Vagina (tissue), 2 donors: ENCODE data around the gene PSAP. TPM values are rescaled to one million over a fixed set of nuclear protein-coding genes. Genes with fewer than 3 reads are reported as not detected.

Experiments used
- DNase-seq, 2 donors: peaks; one replicate each; pipeline ENCODE4 v3.0.0-alpha.2; 2017; ENCODE audit errors: extremely low spot score in 2 of 2
- H3K27ac ChIP-seq: fragments of 200-600 bp; sonication (generic); one replicate; pipeline ENCODE4 v1.5.1; 2019
- H3K27me3 ChIP-seq: fragments of 200-600 bp; sonication (generic); one replicate; pipeline ENCODE4 v1.5.1; 2019
- H3K36me3 ChIP-seq, 2 donors: fragments of 200-600 bp; sonication (generic); one replicate each; pipeline ENCODE4 v1.5.1; 2017 to 2019
- H3K4me1 ChIP-seq: fragments of 200-600 bp; sonication (generic); one replicate; pipeline ENCODE4 v1.5.1; 2019
- H3K4me3 ChIP-seq, 2 donors: fragments of 200-600 bp; sonication (generic); 1 replicate in 1 of 2; 2 replicates in 1 of 2; pipeline ENCODE4 v1.5.1; 2016 to 2019
- H3K9me3 ChIP-seq: fragments of 200-600 bp; sonication (generic); one replicate; pipeline ENCODE4 v1.5.1; 2019
- POLR2A ChIP-seq, 2 donors: fragments of 450-650 bp; IDR thresholded peaks; one replicate each; pipeline ENCODE4 v1.6.1; 2017; ENCODE audit warnings: antibody characterized with exemption in 2 of 2, mild to moderate bottlenecking in 2 of 2, moderate library complexity in 2 of 2
- POLR2AphosphoS5 ChIP-seq, 2 donors: sonication (generic); formaldehyde crosslinking; IDR thresholded peaks; one replicate each; pipeline ENCODE4 v1.9.0; 2017; ENCODE audit warnings: antibody characterized with exemption in 2 of 2, mild to moderate bottlenecking in 2 of 2, low read depth in 1 of 2; ENCODE audit not compliant: insufficient read depth in 1 of 2
- intact Hi-C: fragments of 100-400 bp; cut with DNase I; formaldehyde crosslinking; loops from one replicate; pipeline ENCODE4 v1.15.1; 2023
- total RNA-seq: library from RNA; depleted of rRNA; stranded (reverse); fragments of >200 nt; gene quantifications from one replicate; pipeline ENCODE4 v1.2.3, GENCODE V29; 2016
- TF ChIP-seq, protein P1 (sequence below), 3 experiments: fragments of 450-650 bp in 2 of 3; fragments of 200-600 bp in 1 of 3; sonication (generic) in 1 of 3; IDR thresholded peaks; one replicate each; pipeline ENCODE4 v1.5.1; 2017 to 2019; ENCODE audit warnings: antibody characterized with exemption in 3 of 3, mild to moderate bottlenecking in 2 of 3, moderate library complexity in 2 of 3

The PSAP gene
- total RNA-seq, 1 donor from 2014 or later: 680 TPM

DNA sequence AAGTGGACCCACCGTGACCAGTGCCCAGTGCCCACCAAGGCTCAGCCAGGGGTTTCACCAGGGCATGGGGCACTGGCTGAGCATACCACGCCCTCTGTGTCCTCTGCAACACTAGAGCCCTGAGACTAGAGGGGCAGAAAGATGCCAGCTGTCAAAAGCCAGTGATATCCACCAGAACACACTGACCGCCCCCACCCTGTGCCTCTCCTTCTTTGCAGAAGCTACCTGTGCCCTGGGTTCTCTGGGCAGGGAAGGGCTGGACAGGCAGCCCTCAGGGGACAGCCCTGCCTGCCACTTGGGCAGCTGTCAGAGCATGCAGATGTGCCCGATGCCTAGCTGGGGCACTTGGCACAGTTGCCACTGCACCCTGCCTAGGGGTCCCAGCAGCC is 78.2 kb downstream of the PSAP start:
- TF ChIP-seq, protein P1, sequence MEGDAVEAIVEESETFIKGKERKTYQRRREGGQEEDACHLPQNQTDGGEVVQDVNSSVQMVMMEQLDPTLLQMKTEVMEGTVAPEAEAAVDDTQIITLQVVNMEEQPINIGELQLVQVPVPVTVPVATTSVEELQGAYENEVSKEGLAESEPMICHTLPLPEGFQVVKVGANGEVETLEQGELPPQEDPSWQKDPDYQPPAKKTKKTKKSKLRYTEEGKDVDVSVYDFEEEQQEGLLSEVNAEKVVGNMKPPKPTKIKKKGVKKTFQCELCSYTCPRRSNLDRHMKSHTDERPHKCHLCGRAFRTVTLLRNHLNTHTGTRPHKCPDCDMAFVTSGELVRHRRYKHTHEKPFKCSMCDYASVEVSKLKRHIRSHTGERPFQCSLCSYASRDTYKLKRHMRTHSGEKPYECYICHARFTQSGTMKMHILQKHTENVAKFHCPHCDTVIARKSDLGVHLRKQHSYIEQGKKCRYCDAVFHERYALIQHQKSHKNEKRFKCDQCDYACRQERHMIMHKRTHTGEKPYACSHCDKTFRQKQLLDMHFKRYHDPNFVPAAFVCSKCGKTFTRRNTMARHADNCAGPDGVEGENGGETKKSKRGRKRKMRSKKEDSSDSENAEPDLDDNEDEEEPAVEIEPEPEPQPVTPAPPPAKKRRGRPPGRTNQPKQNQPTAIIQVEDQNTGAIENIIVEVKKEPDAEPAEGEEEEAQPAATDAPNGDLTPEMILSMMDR (IDR thresholded peaks at IDR 0.05): no peak
- TF ChIP-seq POLR2A (IDR thresholded peaks at IDR 0.05) (no peak), POLR2AphosphoS5 (IDR thresholded peaks at IDR 0.05; ENCODE audit: insufficient read depth in 1 of 2, low read depth in 1 of 2) (no peak)
- Histone ChIP-seq H3K27ac (peak overlapping the region; percentile 99), H3K36me3 (no peaks in the 10 kb centered on the region), H3K4me1 (peaks cover 66% of the 10 kb centered on the region), H3K4me3 (peak overlapping the region; percentile 83 to 90), H3K27me3 (no peaks in the 10 kb centered on the region), H3K9me3 (no peaks in the 10 kb centered on the region)
- no peak for DNase-seq
- intact Hi-C loops: loop anchor here (5.0 kb wide), 1 partner anchor 61 kb away; no protein-coding TSS in a partner anchor

DNA sequence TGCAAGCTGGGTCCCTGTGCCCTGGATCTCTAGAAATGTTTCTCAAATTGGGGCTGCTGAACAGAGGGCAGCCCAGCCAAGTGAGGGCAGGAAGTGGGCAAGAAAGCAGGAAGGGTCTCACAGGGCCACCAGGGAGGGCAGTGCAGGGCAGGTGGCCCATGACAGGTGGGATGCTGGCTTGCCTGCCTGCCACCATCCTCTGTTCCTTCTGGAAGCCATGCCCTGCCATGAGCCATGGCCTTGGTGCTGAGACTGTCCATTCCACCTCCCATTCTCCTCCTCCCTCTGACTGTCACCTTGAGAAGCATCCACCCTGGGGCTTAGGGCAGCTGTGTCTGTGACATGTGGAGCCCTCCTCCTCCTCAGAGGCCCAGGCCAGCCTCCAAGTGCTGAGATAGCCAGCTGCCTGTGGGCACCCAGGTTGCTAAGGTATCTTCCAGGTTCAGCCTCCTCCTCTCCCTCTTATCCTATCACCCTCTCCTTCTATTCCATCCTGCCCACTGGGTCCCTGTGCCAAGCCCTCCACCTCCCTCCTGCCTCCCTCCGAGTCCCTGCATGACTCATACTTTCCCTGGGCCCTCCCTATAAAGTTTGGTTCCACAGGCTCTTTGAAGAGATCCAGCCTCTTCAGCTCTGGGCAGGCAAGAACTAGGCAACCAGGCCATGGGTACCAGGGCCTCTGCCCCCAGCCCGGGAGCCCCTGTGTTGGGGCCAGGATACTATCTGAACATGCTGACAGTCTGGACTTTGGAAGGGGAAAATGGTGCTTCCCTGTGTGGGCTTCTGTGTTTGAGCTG is 79.0 kb downstream of the PSAP start:
- H3K4me1 ChIP-seq: peaks cover 74% of the 10 kb centered on the region
- intact Hi-C loops: loop anchor here (5.0 kb wide), 1 partner anchor 60 kb away; no protein-coding TSS in a partner anchor
- DNase-seq: no peak

DNA sequence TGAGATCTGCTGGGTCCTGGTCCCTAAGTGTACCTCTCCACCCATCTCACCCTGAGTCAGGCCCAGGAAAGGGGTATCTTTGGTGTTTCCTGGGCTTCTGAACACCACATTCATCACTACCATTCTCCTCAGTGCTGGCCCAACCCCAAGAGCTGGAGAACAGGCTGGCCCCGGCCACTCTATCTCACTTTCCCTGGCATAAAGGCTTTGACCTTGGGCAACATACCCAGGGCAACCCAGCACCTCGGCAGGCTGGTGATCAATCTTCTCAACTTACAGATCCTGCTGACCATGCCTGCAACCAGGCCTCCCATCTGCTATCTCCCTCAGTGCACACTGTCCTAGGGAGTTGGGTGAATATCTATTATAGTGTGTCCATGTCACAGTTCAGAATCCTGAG is 79.8 kb downstream of the PSAP start:
- no peaks in the 10 kb centered on the region for H3K27me3 ChIP-seq
- DNase-seq: no peak
- peaks cover 82% of the 10 kb centered on the region for H3K4me1 ChIP-seq
- peak overlapping the region; percentile 99 for H3K27ac ChIP-seq
- no peaks in the 10 kb centered on the region for H3K36me3 ChIP-seq
- no peaks in the 10 kb centered on the region for H3K9me3 ChIP-seq
- TF ChIP-seq POLR2AphosphoS5 (IDR thresholded peaks at IDR 0.05; ENCODE audit: insufficient read depth in 1 of 2, low read depth in 1 of 2) (no peak), POLR2A (IDR thresholded peaks at IDR 0.05) (no peak)
- TF ChIP-seq, protein P1 (IDR thresholded peaks at IDR 0.05): no peak
- peak overlapping the region; percentile 83 to 90 for H3K4me3 ChIP-seq
- intact Hi-C loops: loop anchor here (5.0 kb wide), 1 partner anchor 59 kb away; no protein-coding TSS in a partner anchor

More for the DNA sequence above, 79.0 kb downstream of the PSAP start:
- TF ChIP-seq POLR2AphosphoS5 (IDR thresholded peaks at IDR 0.05; ENCODE audit: insufficient read depth in 1 of 2, low read depth in 1 of 2) (peak; percentile 85 to 87), POLR2A (IDR thresholded peaks at IDR 0.05) (peak in 1 of 2 donors; percentile 67)
- TF ChIP-seq, protein P1 (IDR thresholded peaks at IDR 0.05): no peak
- no peaks in the 10 kb centered on the region for H3K9me3 ChIP-seq
- peak overlapping the region; percentile 83 to 90 for H3K4me3 ChIP-seq
- H3K27ac ChIP-seq: peak overlapping the region; percentile 99
- no peaks in the 10 kb centered on the region for H3K27me3 ChIP-seq
- no peaks in the 10 kb centered on the region for H3K36me3 ChIP-seq

DNA sequence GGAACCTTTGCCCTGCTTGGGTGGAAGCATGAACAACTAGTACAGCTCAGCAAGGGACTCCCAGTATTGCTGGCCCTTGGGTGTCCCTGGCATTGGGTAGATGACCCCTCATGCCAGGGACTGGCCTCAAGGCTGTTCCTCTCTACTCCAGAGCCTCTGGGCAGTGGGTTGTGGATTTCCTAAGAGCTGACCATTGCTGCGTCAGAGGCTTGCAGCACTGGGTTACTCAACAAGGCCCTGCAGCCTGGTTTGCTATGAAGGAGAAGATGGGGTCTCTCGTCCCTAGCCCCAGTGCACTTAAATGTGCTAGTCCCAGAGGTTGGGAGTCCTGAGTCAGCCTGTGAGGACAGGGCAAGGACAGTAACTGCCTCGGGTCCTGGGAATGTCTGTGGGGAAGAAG is 80.3 kb downstream of the PSAP start:
- TF ChIP-seq, protein P1 (IDR thresholded peaks at IDR 0.05): no peak
- TF ChIP-seq POLR2AphosphoS5 (IDR thresholded peaks at IDR 0.05; ENCODE audit: insufficient read depth in 1 of 2, low read depth in 1 of 2): no peak
- no peak for TF ChIP-seq POLR2A (IDR thresholded peaks at IDR 0.05)
- Histone ChIP-seq H3K27ac (peak overlapping the region; percentile 99), H3K27me3 (no peaks in the 10 kb centered on the region), H3K36me3 (no peaks in the 10 kb centered on the region), H3K4me3 (peak overlapping the region; percentile 83 to 90), H3K4me1 (peaks cover 86% of the 10 kb centered on the region), H3K9me3 (no peaks in the 10 kb centered on the region)
- DNase-seq: no peak
- intact Hi-C loops: loop anchor here (5.0 kb wide), 1 partner anchor 58 kb away; no protein-coding TSS in a partner anchor

DNA sequence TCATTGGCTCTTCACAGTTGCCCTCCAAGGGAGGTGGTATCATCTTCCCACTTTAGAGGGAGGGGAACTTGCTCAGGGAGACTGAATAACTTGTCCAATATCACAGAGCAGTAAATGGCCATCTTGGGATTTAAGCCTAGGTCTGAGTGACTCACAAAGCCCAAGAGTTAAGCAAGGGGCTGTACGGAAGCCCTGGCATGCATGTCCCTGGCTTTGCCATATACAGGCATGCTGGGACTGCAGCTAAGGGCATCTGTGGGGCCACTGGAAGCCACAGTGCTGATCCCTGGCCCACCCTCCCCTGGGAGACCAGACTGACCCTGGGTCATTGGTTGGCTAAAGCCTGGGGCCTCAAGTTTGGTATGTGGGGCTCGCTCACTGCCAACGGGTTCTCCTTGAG is 80.8 kb downstream of the PSAP start:
- Histone ChIP-seq H3K27me3 (no peaks in the 10 kb centered on the region), H3K9me3 (no peaks in the 10 kb centered on the region), H3K27ac (peak overlapping the region; percentile 99), H3K36me3 (no peaks in the 10 kb centered on the region), H3K4me1 (peaks cover 91% of the 10 kb centered on the region), H3K4me3 (peak overlapping the region; percentile 83 to 90)
- TF ChIP-seq POLR2AphosphoS5 (IDR thresholded peaks at IDR 0.05; ENCODE audit: insufficient read depth in 1 of 2, low read depth in 1 of 2) (no peak), POLR2A (IDR thresholded peaks at IDR 0.05) (no peak)
- TF ChIP-seq, protein P1 (IDR thresholded peaks at IDR 0.05): no peak
- no peak for DNase-seq
- intact Hi-C loops: loop anchor here (5.0 kb wide), 1 partner anchor 58 kb away; no protein-coding TSS in a partner anchor
